Endodermal cell (in vitro differentiated cells): ENCODE measurements around the gene VENTX. TPM values are rescaled to one million over a fixed set of nuclear protein-coding genes. Genes with fewer than 3 reads are reported as not detected.

Source experiments
- DNase-seq: peaks from one replicate; pipeline ENCODE4 v3.0.0-alpha.2; 2017
- H3K27ac ChIP-seq: 2 replicates; pipeline ENCODE4 v1.5.1; 2013; ENCODE audit warnings: mild to moderate bottlenecking, low read depth, low read length, moderate library complexity
- H3K27me3 ChIP-seq: 2 replicates; pipeline ENCODE4 v1.6.1; 2013; ENCODE audit warnings: mild to moderate bottlenecking, low read length, moderate library complexity; ENCODE audit not compliant: insufficient read depth, control insufficient read depth, poor library complexity, severe bottlenecking
- H3K36me3 ChIP-seq: 2 replicates; pipeline ENCODE4 v1.7.0; 2013; ENCODE audit warnings: mild to moderate bottlenecking, low read length, moderate library complexity; ENCODE audit not compliant: control insufficient read depth, insufficient read depth
- H3K4me1 ChIP-seq: one replicate; pipeline ENCODE4 v1.7.0; 2013; ENCODE audit warnings: low read length; ENCODE audit not compliant: control insufficient read depth, insufficient read depth
- H3K4me3 ChIP-seq: 2 replicates; pipeline ENCODE4 v1.5.1; 2013; ENCODE audit warnings: mild to moderate bottlenecking, low read length, moderate library complexity
- H3K9ac ChIP-seq: 2 replicates; pipeline ENCODE4 v1.6.1; 2013; ENCODE audit warnings: mild to moderate bottlenecking, low read length, moderate library complexity; ENCODE audit not compliant: poor library complexity, severe bottlenecking; ENCODE audit errors: extremely low read depth
- H3K9me3 ChIP-seq: 2 replicates; pipeline ENCODE4 v1.6.1; 2013; ENCODE audit warnings: mild to moderate bottlenecking, low read length, moderate library complexity; ENCODE audit not compliant: control insufficient read depth
- H3K27ac Mint-ChIP-seq: 2 replicates; pipeline ENCODE4 v1.8.0; 2020; ENCODE audit warnings: mixed read lengths
- H3K27me3 Mint-ChIP-seq: 2 replicates; pipeline ENCODE4 v1.8.0; 2021; ENCODE audit warnings: mild to moderate bottlenecking, mixed read lengths; ENCODE audit not compliant: insufficient read depth
- H3K36me3 Mint-ChIP-seq: 2 replicates; pipeline ENCODE4 v1.8.0; 2020; ENCODE audit warnings: low read depth, mixed read lengths
- H3K4me1 Mint-ChIP-seq: 2 replicates; pipeline ENCODE4 v1.8.0; 2020; ENCODE audit warnings: mixed read lengths
- H3K4me3 Mint-ChIP-seq: 2 replicates; pipeline ENCODE4 v1.8.0; 2020; ENCODE audit warnings: mild to moderate bottlenecking, moderate library complexity, mixed read lengths
- H3K9me3 Mint-ChIP-seq: 2 replicates; pipeline ENCODE4 v1.8.0; 2020; ENCODE audit warnings: mild to moderate bottlenecking, mixed read lengths
- CTCF ChIP-seq: fragments of 200-600 bp; sonication (generic); conservative IDR thresholded peaks from 2 replicates; pipeline ENCODE4 v1.5.0; 2021; ENCODE audit warnings: antibody characterized with exemption, mild to moderate bottlenecking
- WGBS, 2 experiments: methylation state at CpG; one replicate each; pipeline versions ENCODE4 v1.1.5 to v1.1.7; 2013; ENCODE audit warnings: missing lambda C conversion rate in 2 of 2, mixed read lengths in 1 of 2; ENCODE audit not compliant: insufficient coverage in 1 of 2, insufficient read length in 1 of 2; 5-methylcytosine and 5-hydroxymethylcytosine counted together
- total RNA-seq, 2 donors: library from RNA; stranded (reverse); fragmentation: NEBNext Ultra II Directional in 1 of 2; extraction: Animal tissue kit (Norgen Biotek cat#: 25700) in 1 of 2; gene quantifications; 2 replicates in 1 of 2; 3 replicates in 1 of 2; pipeline ENCODE4 v1.2.1, GENCODE V29; 2021

VENTX gene
- total RNA-seq, 2 donors from 2014 or later = 5.5 to 14.2 TPM

- no peaks in the 10 kb centered on the region for H3K36me3 ChIP-seq
- no peaks in the 10 kb centered on the region for H3K4me1 ChIP-seq
- H3K9me3 Mint-ChIP-seq = peaks cover 6% of the 10 kb centered on the region
- no peak overlapping the region for H3K27ac Mint-ChIP-seq
- no peak overlapping the region for H3K9ac ChIP-seq
- H3K27me3 Mint-ChIP-seq = peaks cover 1% of the 10 kb centered on the region
- 80 to 92% methylated on average over 2 to 9 of the region's 9 CpGs for WGBS, 2 experiments
- no peaks in the 10 kb centered on the region for H3K27me3 ChIP-seq
- no peaks in the 10 kb centered on the region for H3K4me1 Mint-ChIP-seq
- no peaks in the 10 kb centered on the region for H3K9me3 ChIP-seq
- no peak overlapping the region for H3K4me3 Mint-ChIP-seq
- no peak for TF ChIP-seq CTCF
- no peak overlapping the region for H3K4me3 ChIP-seq
- DNase-seq = no peak
- H3K27ac ChIP-seq = no peak overlapping the region
- H3K36me3 Mint-ChIP-seq = no peaks in the 10 kb centered on the region
Measured at GRCh38 chr10:133197786-133198185, 39.9 kb upstream of the VENTX start.

DNA sequence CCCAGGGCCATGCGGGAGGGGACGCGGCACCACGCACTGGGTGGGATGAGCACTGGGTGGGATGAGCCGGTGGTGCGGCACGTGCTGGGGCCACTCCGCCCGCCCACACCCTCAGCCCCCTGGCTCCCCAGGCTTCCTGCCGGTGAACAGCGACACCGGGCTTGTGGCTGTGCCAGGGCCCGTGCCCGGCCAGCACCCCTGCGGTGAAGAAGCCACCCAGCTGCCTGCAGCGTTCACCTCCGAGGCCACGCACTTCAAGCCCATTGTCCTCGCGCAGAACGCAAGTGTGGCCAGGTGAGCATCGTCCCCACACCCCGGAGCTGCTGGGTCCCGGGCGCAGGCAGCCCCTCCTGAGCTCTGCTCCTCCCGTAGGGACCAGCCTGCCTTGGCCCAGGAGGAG is 39.4 kb upstream of the VENTX start:
- H3K4me3 Mint-ChIP-seq = no peak overlapping the region
- no peak overlapping the region for H3K27ac Mint-ChIP-seq
- peaks cover 1% of the 10 kb centered on the region for H3K27me3 Mint-ChIP-seq
- no peak for DNase-seq
- Histone ChIP-seq H3K4me3 (no peak overlapping the region), H3K36me3 (no peaks in the 10 kb centered on the region), H3K4me1 (no peaks in the 10 kb centered on the region), H3K27ac (no peak overlapping the region), H3K27me3 (no peaks in the 10 kb centered on the region), H3K9ac (no peak overlapping the region), H3K9me3 (no peaks in the 10 kb centered on the region)
- TF ChIP-seq CTCF = no peak
- no peaks in the 10 kb centered on the region for H3K36me3 Mint-ChIP-seq
- WGBS, 2 experiments = 98 to 100% methylated on average over 10 to 26 of the region's 26 CpGs
- peaks cover 5% of the 10 kb centered on the region for H3K9me3 Mint-ChIP-seq
- no peaks in the 10 kb centered on the region for H3K4me1 Mint-ChIP-seq

- no peaks in the 10 kb centered on the region for H3K36me3 ChIP-seq
- DNase-seq = no peak
- H3K9me3 ChIP-seq = no peaks in the 10 kb centered on the region
- WGBS, 2 experiments = 93 to 96% methylated on average over 35 to 54 of the region's 54 CpGs
- no peaks in the 10 kb centered on the region for H3K4me1 ChIP-seq
- peaks cover 3% of the 10 kb centered on the region for H3K9me3 Mint-ChIP-seq
- no peaks in the 10 kb centered on the region for H3K36me3 Mint-ChIP-seq
- no peaks in the 10 kb centered on the region for H3K27me3 ChIP-seq
- peaks cover 1% of the 10 kb centered on the region for H3K27me3 Mint-ChIP-seq
- no peak overlapping the region for H3K27ac Mint-ChIP-seq
- H3K4me3 Mint-ChIP-seq = no peak overlapping the region
- H3K4me1 Mint-ChIP-seq = no peaks in the 10 kb centered on the region
- TF ChIP-seq CTCF = no peak
- H3K9ac ChIP-seq = no peak overlapping the region
- H3K27ac ChIP-seq = no peak overlapping the region
- H3K4me3 ChIP-seq = no peak overlapping the region
Measured at GRCh38 chr10:133198621-133199487, 38.8 kb upstream of the VENTX start.
